ENCODE data around the gene CCDC43. TPM values are rescaled to one million over a fixed set of nuclear protein-coding genes. Genes with fewer than 3 reads are reported as not detected.
"Not testable (repeated sequence)": the region's sequence is repeated elsewhere in the genome, so short reads cannot be mapped to it uniquely, and the experiment has no call there.

Gene CCDC43
- total RNA-seq, 2 experiments from 2014 or later, result 22.0 to 22.8 TPM

GRCh38 chr17:44693609-44694008 lies 4.0 kb upstream of the CCDC43 start:
- Mint-ChIP-seq H3K36me3 (ENCODE audit: low read depth) (peaks cover 2% of the 10 kb centered on the region), H3K27me3 (no peaks in the 10 kb centered on the region), H3K9me3 (no peaks in the 10 kb centered on the region), H3K27ac (no peak overlapping the region), H3K4me1 (peaks cover 24% of the 10 kb centered on the region), H3K4me3 (no peak overlapping the region)
- no peak for DNase-seq
- ChIA-PET CTCF (interaction anchor here (1.3 kb wide), 1 partner anchor 160 kb away, joined by 4 read pairs; no protein-coding TSS in a partner anchor), POLR2A (interaction anchor here (1.2 kb wide), 1 partner anchor 14 kb away, joined by 6 read pairs; the partner anchor contains the start of gene DBF4B)

- not testable (repeated sequence) for H3K27me3 Mint-ChIP-seq, H3K4me3 Mint-ChIP-seq, DNase-seq, H3K9me3 Mint-ChIP-seq
- Mint-ChIP-seq H3K4me1 (peaks cover 29% of the 10 kb centered on the region), H3K27ac (peak overlapping the region; percentile 49), H3K36me3 (ENCODE audit: low read depth) (peaks cover 10% of the 10 kb centered on the region)
- POLR2A ChIA-PET, result interaction anchor here (1.3 to 5.4 kb wide), 3 partner anchors 17 to 719 kb away, joined by 3 to 45 read pairs (median 4); partner anchors contain the start of genes DBF4B and EFTUD2
- CTCF ChIA-PET, result interaction anchor here (0.5 to 2.5 kb wide), 9 partner anchors 10 to 260 kb away, joined by 3 to 9 read pairs (median 3); partner anchors contain the start of genes DBF4B and EFTUD2
Observed at GRCh38 chr17:44690746-44691306, 1.2 kb upstream of the CCDC43 start.

- Mint-ChIP-seq H3K36me3 (ENCODE audit: low read depth) (peaks cover 19% of the 10 kb centered on the region), H3K4me3 (peak overlapping the region; percentile 97), H3K4me1 (peaks cover 32% of the 10 kb centered on the region), H3K9me3 (no peaks in the 10 kb centered on the region), H3K27me3 (no peaks in the 10 kb centered on the region), H3K27ac (peak overlapping the region; percentile 91)
- no peak for DNase-seq
- CTCF ChIA-PET, result interaction anchor here (0.9 to 2.4 kb wide), 3 partner anchors 12 to 156 kb away, joined by 3 to 13 read pairs (median 3); no protein-coding TSS in a partner anchor
- POLR2A ChIA-PET, result interaction anchor here (0.8 to 5.4 kb wide), 6 partner anchors 8 to 304 kb away, joined by 3 to 45 read pairs (median 4); partner anchors contain the start of genes DBF4B and GPATCH8
Observed at GRCh38 chr17:44688675-44689476, 700 bp downstream of the CCDC43 start.

GRCh38 chr17:44688200-44688599 lies 1.4 kb downstream of the CCDC43 start:
- DNase-seq, result no peak
- ChIA-PET CTCF (interaction anchor here (0.9 to 2.4 kb wide), 2 partner anchors 16 to 155 kb away, joined by 3 to 13 read pairs; no protein-coding TSS in a partner anchor), POLR2A (interaction anchor here (1.2 to 5.4 kb wide), 3 partner anchors 19 to 303 kb away, joined by 3 to 45 read pairs (median 5); partner anchors contain the start of genes DBF4B and GPATCH8)
- Mint-ChIP-seq H3K27ac (no peak overlapping the region), H3K4me3 (peak overlapping the region; percentile 97), H3K36me3 (ENCODE audit: low read depth) (peaks cover 25% of the 10 kb centered on the region), H3K9me3 (no peaks in the 10 kb centered on the region), H3K4me1 (peaks cover 35% of the 10 kb centered on the region), H3K27me3 (no peaks in the 10 kb centered on the region)

GRCh38 chr17:44687756-44688155 lies 1.8 kb downstream of the CCDC43 start:
- POLR2A ChIA-PET, result interaction anchor here (1.4 to 5.4 kb wide), 2 partner anchors 20 to 184 kb away, joined by 5 to 45 read pairs; partner anchors contain the start of genes DBF4B and GPATCH8
- Mint-ChIP-seq H3K4me1 (peaks cover 35% of the 10 kb centered on the region), H3K27ac (no peak overlapping the region), H3K9me3 (no peaks in the 10 kb centered on the region), H3K36me3 (ENCODE audit: low read depth) (peaks cover 27% of the 10 kb centered on the region), H3K4me3 (no peak overlapping the region), H3K27me3 (no peaks in the 10 kb centered on the region)
- CTCF ChIA-PET, result interaction anchor here (2.4 kb wide), 1 partner anchor 155 kb away, joined by 13 read pairs; no protein-coding TSS in a partner anchor
- no peak for DNase-seq

GRCh38 chr17:44683303-44683702 lies 6.3 kb downstream of the CCDC43 start:
- H3K4me3 Mint-ChIP-seq, CTCF ChIA-PET, DNase-seq, H3K27me3 Mint-ChIP-seq, H3K4me1 Mint-ChIP-seq, POLR2A ChIA-PET, H3K27ac Mint-ChIP-seq, H3K9me3 Mint-ChIP-seq: not testable (repeated sequence)
- H3K36me3 Mint-ChIP-seq (ENCODE audit: low read depth), result peaks cover 35% of the 10 kb centered on the region

- Mint-ChIP-seq H3K27me3 (no peaks in the 10 kb centered on the region), H3K36me3 (ENCODE audit: low read depth) (peaks cover 17% of the 10 kb centered on the region), H3K4me1 (no peaks in the 10 kb centered on the region), H3K9me3 (no peaks in the 10 kb centered on the region), H3K27ac (no peak overlapping the region), H3K4me3 (no peak overlapping the region)
- CTCF ChIA-PET, result no interaction called here
- no peak for DNase-seq
- POLR2A ChIA-PET, result interaction anchor here (0.6 kb wide), 1 partner anchor 17 kb away, joined by 3 read pairs; no protein-coding TSS in a partner anchor
Observed at GRCh38 chr17:44677136-44677535, 12.4 kb downstream of the CCDC43 start.

DNA sequence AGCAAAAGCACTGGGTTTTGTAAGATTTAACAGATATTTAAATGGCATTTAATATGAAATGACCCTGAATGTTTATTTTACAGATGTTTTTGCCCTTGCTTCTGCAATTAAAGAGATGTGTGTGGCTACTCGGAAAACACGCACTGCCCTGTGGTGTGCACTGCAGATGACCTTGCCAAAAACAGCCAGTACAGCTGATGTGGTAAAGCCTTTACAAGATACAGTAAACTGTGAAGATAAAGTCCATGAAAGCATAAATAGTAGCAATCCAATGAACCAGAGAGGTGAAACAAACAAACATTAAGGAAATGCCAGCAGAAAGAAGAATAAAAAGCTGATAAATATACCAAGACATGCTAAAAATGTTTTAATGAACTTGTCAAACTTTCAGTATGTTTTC lies 15.7 kb downstream of the CCDC43 start:
- H3K27ac Mint-ChIP-seq, result no peak overlapping the region
- no peaks in the 10 kb centered on the region for H3K4me1 Mint-ChIP-seq
- H3K4me3 Mint-ChIP-seq, result no peak overlapping the region
- H3K27me3 Mint-ChIP-seq, result no peaks in the 10 kb centered on the region
- CTCF ChIA-PET, result no interaction called here
- POLR2A ChIA-PET, result no interaction called here
- DNase-seq, result no peak
- peaks cover 11% of the 10 kb centered on the region for H3K36me3 Mint-ChIP-seq (ENCODE audit: low read depth)
- no peaks in the 10 kb centered on the region for H3K9me3 Mint-ChIP-seq

GRCh38 chr17:44672479-44673093 lies 17.0 kb downstream of the CCDC43 start:
- Mint-ChIP-seq H3K36me3 (ENCODE audit: low read depth) (no peaks in the 10 kb centered on the region), H3K9me3 (no peaks in the 10 kb centered on the region)
- CTCF ChIA-PET, result interaction anchor here (0.6 to 3.9 kb wide), 5 partner anchors 16 to 139 kb away, joined by 3 to 26 read pairs (median 3); no protein-coding TSS in a partner anchor

GRCh38 chr17:44666006-44666405 lies 23.6 kb downstream of the CCDC43 start:
- Mint-ChIP-seq H3K27ac (no peak overlapping the region), H3K27me3 (peaks cover 10% of the 10 kb centered on the region), H3K4me1 (no peaks in the 10 kb centered on the region), H3K9me3 (no peaks in the 10 kb centered on the region), H3K4me3 (no peak overlapping the region), H3K36me3 (ENCODE audit: low read depth) (no peaks in the 10 kb centered on the region)
- ChIA-PET POLR2A (interaction anchor here (0.8 kb wide), 1 partner anchor 24 kb away, joined by 3 read pairs; the partner anchor contains the start of gene CCDC43), CTCF (interaction anchor here (0.6 kb wide), 1 partner anchor 383 kb away, joined by 5 read pairs; no protein-coding TSS in a partner anchor)
- no peak for DNase-seq

More at GRCh38 chr17:44672479-44673093, 17.0 kb downstream of the CCDC43 start:
- POLR2A ChIA-PET, result no interaction called here
- Mint-ChIP-seq H3K27me3 (no peaks in the 10 kb centered on the region), H3K4me1 (no peaks in the 10 kb centered on the region), H3K27ac (no peak overlapping the region), H3K4me3 (no peak overlapping the region)
- no peak for DNase-seq

GRCh38 chr17:44664867-44665266 lies 24.7 kb downstream of the CCDC43 start:
- Mint-ChIP-seq H3K27me3 (peaks cover 10% of the 10 kb centered on the region), H3K27ac (no peak overlapping the region), H3K4me3 (no peak overlapping the region), H3K4me1 (no peaks in the 10 kb centered on the region), H3K9me3 (no peaks in the 10 kb centered on the region), H3K36me3 (ENCODE audit: low read depth) (no peaks in the 10 kb centered on the region)
- CTCF ChIA-PET, result no interaction called here
- no peak for DNase-seq
- POLR2A ChIA-PET, result no interaction called here

DNA sequence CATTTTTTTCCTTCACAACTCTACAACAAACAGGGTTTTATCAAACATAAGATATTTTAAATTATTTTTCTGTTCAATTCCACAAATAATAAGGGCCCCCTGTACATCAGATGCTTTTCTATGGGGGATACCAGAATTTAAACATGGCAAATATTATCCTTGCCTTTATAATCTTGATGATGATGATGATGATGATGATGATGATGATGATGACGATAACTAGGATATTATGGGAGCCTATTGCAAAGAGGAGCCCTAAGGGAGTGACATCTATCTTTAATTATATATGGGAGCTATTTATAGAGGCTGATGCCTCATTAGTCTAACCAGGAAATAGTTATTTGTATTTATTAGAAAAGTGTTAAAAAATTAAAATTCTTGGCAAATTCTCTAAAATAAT lies 26.5 kb downstream of the CCDC43 start:
- no peaks in the 10 kb centered on the region for H3K9me3 Mint-ChIP-seq
- POLR2A ChIA-PET, result no interaction called here
- CTCF ChIA-PET, result no interaction called here
- H3K36me3 Mint-ChIP-seq (ENCODE audit: low read depth), result no peaks in the 10 kb centered on the region
- no peaks in the 10 kb centered on the region for H3K4me1 Mint-ChIP-seq
- H3K4me3 Mint-ChIP-seq, result no peak overlapping the region
- peaks cover 14% of the 10 kb centered on the region for H3K27me3 Mint-ChIP-seq
- no peak overlapping the region for H3K27ac Mint-ChIP-seq
- DNase-seq, result no peak

Measured in activated CD4-positive, alpha-beta memory T cell treated with anti-CD3 and anti-CD28 coated beads, Interleukin-2, amount 10 ng/mL, durations not matched to agents 7 days and 5 days (primary cell).